SJSA1 (cell line): Measurements from ENCODE around the gene MUC12. TPM values are rescaled to one million over a fixed set of nuclear protein-coding genes. Genes with fewer than 3 reads are reported as not detected.
"Not testable (repeated sequence)": the region's sequence is repeated elsewhere in the genome, so short reads cannot be mapped to it uniquely, and the experiment has no call there.

ENCODE experiments used
- DNase-seq, 2 experiments: peaks; one replicate each; pipeline ENCODE4 v3.0.0-alpha.2; 2015 to 2020; ENCODE audit warnings: low spot score in 2 of 2, low read depth in 1 of 2
- H3K27ac ChIP-seq: fragments of 250-450 bp; sonication (Bioruptor Pico); 2 replicates; pipeline ENCODE4 v1.5.1; 2020; ENCODE audit warnings: mild to moderate bottlenecking, moderate library complexity
- H3K27me3 ChIP-seq: fragments of 250-450 bp; sonication (Bioruptor Pico); replicated peaks from 2 replicates; pipeline ENCODE4 v1.5.1; 2020; ENCODE audit warnings: mild to moderate bottlenecking, moderate library complexity
- H3K36me3 ChIP-seq: fragments of 250-450 bp; sonication (Bioruptor Pico); 2 replicates; pipeline ENCODE4 v1.5.1; 2020; ENCODE audit warnings: mild to moderate bottlenecking
- H3K4me1 ChIP-seq: fragments of 250-450 bp; sonication (Bioruptor Pico); replicated peaks from 2 replicates; pipeline ENCODE4 v1.6.1; 2021; ENCODE audit warnings: mild to moderate bottlenecking
- H3K4me3 ChIP-seq: fragments of 250-450 bp; sonication (Bioruptor Pico); 2 replicates; pipeline ENCODE4 v1.5.1; 2020; ENCODE audit warnings: mild to moderate bottlenecking
- H3K9me3 ChIP-seq: fragments of 250-450 bp; sonication (Bioruptor Pico); replicated peaks from 2 replicates; pipeline ENCODE4 v1.5.1; 2020; ENCODE audit warnings: mild to moderate bottlenecking
- total RNA-seq: library from RNA; depleted of rRNA; stranded (reverse); fragments of >200 nt; shearing (Covaris generic); gene quantifications from 2 replicates; pipeline ENCODE4 v1.2.3, GENCODE V29; 2014

MUC12 gene
- total RNA-seq, 1 experiment from 2014 or later, result not detected

GRCh38 chr7:100966542-100967291, 2.6 kb upstream of the MUC12 start:
- no peak overlapping the region for H3K4me3 ChIP-seq
- no peaks in the 10 kb centered on the region for H3K36me3 ChIP-seq
- peaks cover 12% of the 10 kb centered on the region; the same call in 1 of the 2 replicates for H3K4me1 ChIP-seq
- DNase-seq, result peak in 1 of 2 experiments; percentile 23
- no peak overlapping the region for H3K27ac ChIP-seq
- H3K9me3 ChIP-seq, result peaks cover 7% of the 10 kb centered on the region
- H3K27me3 ChIP-seq, result peaks cover 44% of the 10 kb centered on the region

GRCh38 chr7:100967292-100967863, 2.0 kb upstream of the MUC12 start:
- no peak overlapping the region for H3K27ac ChIP-seq
- peaks cover 48% of the 10 kb centered on the region for H3K27me3 ChIP-seq
- peaks cover 7% of the 10 kb centered on the region for H3K9me3 ChIP-seq
- no peaks in the 10 kb centered on the region for H3K36me3 ChIP-seq
- H3K4me1 ChIP-seq, result peaks cover 12% of the 10 kb centered on the region; the same call in 1 of the 2 replicates
- no peak for DNase-seq
- H3K4me3 ChIP-seq, result no peak overlapping the region

- no peak for DNase-seq
- H3K9me3 ChIP-seq, result peaks cover 7% of the 10 kb centered on the region
- H3K36me3 ChIP-seq, result no peaks in the 10 kb centered on the region
- no peak overlapping the region for H3K4me3 ChIP-seq
- peaks cover 48% of the 10 kb centered on the region for H3K27me3 ChIP-seq
- peaks cover 12% of the 10 kb centered on the region; the same call in 1 of the 2 replicates for H3K4me1 ChIP-seq
- H3K27ac ChIP-seq, result no peak overlapping the region
Observed at GRCh38 chr7:100968031-100968430, 1.3 kb upstream of the MUC12 start.

GRCh38 chr7:100968650-100969049, 715 bp upstream of the MUC12 start:
- Histone ChIP-seq H3K4me3 (no peak overlapping the region), H3K9me3 (peaks cover 7% of the 10 kb centered on the region), H3K36me3 (no peaks in the 10 kb centered on the region), H3K4me1 (peaks cover 12% of the 10 kb centered on the region), H3K27me3 (peaks cover 48% of the 10 kb centered on the region), H3K27ac (no peak overlapping the region)
- no peak for DNase-seq

- peaks cover 5% of the 10 kb centered on the region for H3K4me1 ChIP-seq
- H3K27ac ChIP-seq, result no peak overlapping the region
- H3K27me3 ChIP-seq, result peaks cover 26% of the 10 kb centered on the region
- no peaks in the 10 kb centered on the region for H3K36me3 ChIP-seq
- no peak overlapping the region for H3K4me3 ChIP-seq
- DNase-seq, result no peak
- H3K9me3 ChIP-seq, result peaks cover 5% of the 10 kb centered on the region
Observed at GRCh38 chr7:100971111-100972001, 2.0 kb downstream of the MUC12 start.

- no peak for DNase-seq
- Histone ChIP-seq H3K9me3 (0 out of 2 replicates have a peak, but pooled peaks cover 3% of the 10 kb centered on the region), H3K4me1 (no peaks in the 10 kb centered on the region; the same call in 1 of the 2 replicates), H3K36me3 (no peaks in the 10 kb centered on the region), H3K27ac (no peak overlapping the region), H3K4me3 (no peak overlapping the region), H3K27me3 (peaks cover 20% of the 10 kb centered on the region)
Observed at GRCh38 chr7:100972002-100972347, 2.6 kb downstream of the MUC12 start.

GRCh38 chr7:100974021-100974420, 4.7 kb downstream of the MUC12 start:
- Histone ChIP-seq H3K27ac (no peak overlapping the region), H3K27me3 (peaks cover 8% of the 10 kb centered on the region), H3K4me3 (no peak overlapping the region), H3K36me3 (no peaks in the 10 kb centered on the region), H3K9me3 (no peaks in the 10 kb centered on the region), H3K4me1 (no peaks in the 10 kb centered on the region; the same call in 1 of the 2 replicates)
- peak in 1 of 2 experiments; percentile 38 for DNase-seq

- Histone ChIP-seq H3K36me3 (no peaks in the 10 kb centered on the region), H3K27ac (no peak overlapping the region), H3K9me3 (no peaks in the 10 kb centered on the region), H3K4me3 (no peak overlapping the region), H3K27me3 (peaks cover 8% of the 10 kb centered on the region), H3K4me1 (no peaks in the 10 kb centered on the region; the same call in 1 of the 2 replicates)
- DNase-seq, result no peak
Observed at GRCh38 chr7:100975371-100975821, 6.0 kb downstream of the MUC12 start.

- Histone ChIP-seq H3K27ac (no peak overlapping the region), H3K36me3 (no peaks in the 10 kb centered on the region), H3K4me3 (no peak overlapping the region), H3K4me1 (no peaks in the 10 kb centered on the region; the same call in 1 of the 2 replicates), H3K27me3 (peaks cover 3% of the 10 kb centered on the region; the same call in 1 of the 2 replicates), H3K9me3 (no peaks in the 10 kb centered on the region)
- no peak for DNase-seq
Observed at GRCh38 chr7:100978300-100978699, 8.9 kb downstream of the MUC12 start.

GRCh38 chr7:100983451-100984187, 14.3 kb downstream of the MUC12 start:
- H3K27ac ChIP-seq, result no peak overlapping the region

GRCh38 chr7:100984241-100984918, 15.0 kb downstream of the MUC12 start:
- H3K27me3 ChIP-seq, DNase-seq, H3K4me1 ChIP-seq, H3K4me3 ChIP-seq, H3K9me3 ChIP-seq, H3K27ac ChIP-seq, H3K36me3 ChIP-seq: not testable (repeated sequence)

More at GRCh38 chr7:100983451-100984187, 14.3 kb downstream of the MUC12 start:
- no peak for DNase-seq
- H3K27me3 ChIP-seq, result 0 out of 2 replicates have a peak, but pooled peaks cover 8% of the 10 kb centered on the region
- H3K4me1 ChIP-seq, result no peaks in the 10 kb centered on the region
- no peak overlapping the region for H3K4me3 ChIP-seq
- H3K9me3 ChIP-seq, result no peaks in the 10 kb centered on the region
- no peaks in the 10 kb centered on the region for H3K36me3 ChIP-seq

GRCh38 chr7:100985033-100985797, 15.8 kb downstream of the MUC12 start:
- not testable (repeated sequence) for DNase-seq, H3K27ac ChIP-seq, H3K9me3 ChIP-seq, H3K27me3 ChIP-seq, H3K36me3 ChIP-seq, H3K4me1 ChIP-seq, H3K4me3 ChIP-seq
